ENCODE data around the gene PNPT1. TPM values are rescaled to one million over a fixed set of nuclear protein-coding genes. Genes with fewer than 3 reads are reported as not detected.
A peak's percentile ranks its signal among the peaks of the same experiment; 100 is the strongest.

PNPT1 gene
- total and polyA plus RNA-seq, 2 of the 13 experiments (the other 11 are each of a cell fraction or from before 2014, with no cell fraction given): 23.4 to 61.0 TPM

- no peak for TF ChIP-seq NFAT5 (CRISPR knock-in tag; IDR thresholded peaks at IDR 0.05)
- TF ChIP-seq MAFG (CRISPR knock-in tag; IDR thresholded peaks at IDR 0.05): no peak
- TF ChIP-seq ZMYM4 (CRISPR knock-in tag; IDR thresholded peaks at IDR 0.05): no peak
- TF ChIP-seq PRMT3 (CRISPR knock-in tag; IDR thresholded peaks at IDR 0.05; ENCODE audit: borderline replicate concordance, low read depth): no peak
- no peak for TF ChIP-seq KLF15 (CRISPR knock-in tag; IDR thresholded peaks at IDR 0.05; ENCODE audit: borderline replicate concordance)
- TF ChIP-seq ZNF678 (CRISPR knock-in tag; IDR thresholded peaks at IDR 0.05): no peak
- TF ChIP-seq RBM39 (IDR thresholded peaks at IDR 0.05; ENCODE audit: low read depth, low read length, poor library complexity, severe bottlenecking): no peak
- TF ChIP-seq ATF7 (IDR thresholded peaks at IDR 0.05): no peak
- no peak for TF ChIP-seq ATF7 (CRISPR knock-in tag; IDR thresholded peaks at IDR 0.05)
- TF ChIP-seq SETDB1 (CRISPR knock-in tag; IDR thresholded peaks at IDR 0.05; ENCODE audit: borderline replicate concordance): no peak
- TF ChIP-seq MZF1 (CRISPR knock-in tag; IDR thresholded peaks at IDR 0.05; ENCODE audit: borderline replicate concordance): peak; percentile 48; the same call in 1 of the 2 replicates
- TF ChIP-seq ZNF710 (CRISPR knock-in tag; IDR thresholded peaks at IDR 0.05; ENCODE audit: borderline replicate concordance): no peak
- no peak for TF ChIP-seq ELF3 (CRISPR knock-in tag; IDR thresholded peaks at IDR 0.05)
- peak; percentile 82 for TF ChIP-seq TGIF2 (CRISPR knock-in tag; IDR thresholded peaks at IDR 0.05)
- no peak for TF ChIP-seq SP4 (CRISPR knock-in tag; IDR thresholded peaks at IDR 0.05)
- TF ChIP-seq ZNF740 (CRISPR knock-in tag; IDR thresholded peaks at IDR 0.05): no peak
- TF ChIP-seq ZBTB37 (CRISPR knock-in tag; IDR thresholded peaks at IDR 0.05): no peak
- no peak for TF ChIP-seq ZNF326 (CRISPR knock-in tag; IDR thresholded peaks at IDR 0.05; ENCODE audit: borderline replicate concordance)
- no peak for TF ChIP-seq ZNF773 (CRISPR knock-in tag; IDR thresholded peaks at IDR 0.05; ENCODE audit: borderline replicate concordance)
Observed at GRCh38 chr2:55618275-55619055, 75.2 kb downstream of the PNPT1 start (continued).
